Measurements from ENCODE around the gene KRT80.

KRT80 gene

DNA sequence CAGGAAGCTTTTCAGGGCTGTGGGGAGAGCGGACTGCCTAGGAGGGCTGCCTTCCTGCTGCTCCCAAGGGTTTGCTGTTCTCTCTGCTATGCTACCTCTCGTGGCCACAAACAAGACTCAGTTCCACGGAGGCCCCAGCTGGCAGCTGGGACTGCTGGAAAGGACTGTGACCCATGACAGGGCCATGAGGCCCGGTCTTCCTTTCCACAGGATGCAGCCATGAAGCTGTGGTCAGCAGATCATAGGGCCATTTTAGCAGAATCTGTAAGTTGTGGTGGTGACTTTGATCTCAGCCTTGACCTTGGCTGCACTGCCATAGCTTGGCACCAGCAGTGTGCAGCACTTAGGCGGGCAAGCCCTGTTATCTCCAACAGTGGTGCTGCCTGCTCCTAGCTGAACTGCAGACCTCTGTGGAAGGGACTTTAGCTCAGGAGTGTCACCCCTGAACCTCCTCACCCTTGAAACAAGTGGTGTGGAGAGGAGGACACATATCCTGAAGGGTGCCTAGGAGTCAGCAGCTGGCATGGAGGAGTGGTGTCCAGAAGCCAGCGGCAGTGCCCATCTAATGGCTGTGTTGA is 12.3 kb downstream of the KRT80 start:
- no peak for DNase-seq (ENCODE audit: low spot score)

DNA sequence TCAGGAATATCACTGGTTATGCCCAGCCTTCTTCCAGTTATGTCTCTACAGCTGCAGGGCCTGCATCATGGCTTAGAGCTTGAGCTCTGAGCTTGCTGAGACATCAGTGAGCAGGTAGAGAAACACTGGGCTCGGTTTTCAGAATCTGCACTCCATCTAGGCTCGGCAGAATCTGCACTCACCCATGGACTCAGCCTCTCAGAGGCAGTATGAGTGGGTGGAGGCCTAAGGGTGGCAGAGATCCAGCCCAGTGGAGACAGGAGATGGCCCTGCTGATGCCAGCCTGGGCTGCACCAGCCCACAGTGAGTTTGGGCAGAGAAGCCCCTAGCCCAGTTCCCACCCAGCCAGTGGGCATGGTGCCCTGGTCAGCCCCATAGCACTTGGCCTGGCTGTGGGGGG is 12.8 kb downstream of the KRT80 start:
- no peak for DNase-seq (ENCODE audit: low spot score)

DNA sequence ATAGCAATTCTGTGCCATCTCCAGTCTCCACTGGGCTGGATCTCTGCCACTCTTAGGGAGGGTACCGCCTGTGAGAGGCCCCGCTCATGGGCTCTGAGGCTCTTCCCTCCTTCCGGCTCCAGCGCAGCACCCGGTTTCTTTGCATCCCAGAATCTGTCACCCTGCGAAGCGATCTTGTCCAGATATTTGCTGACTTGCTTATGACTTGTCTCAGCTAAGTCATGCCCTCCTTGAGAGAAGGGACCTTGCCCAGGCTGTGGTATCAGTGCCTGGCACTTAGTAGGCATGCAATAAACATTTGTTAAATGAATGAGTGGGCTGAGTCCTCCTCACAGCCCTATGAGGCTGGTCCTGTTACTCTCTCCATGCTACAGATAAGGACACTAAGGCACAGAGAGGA is 13.4 kb downstream of the KRT80 start:
- DNase-seq (ENCODE audit: low spot score) = no peak

DNA sequence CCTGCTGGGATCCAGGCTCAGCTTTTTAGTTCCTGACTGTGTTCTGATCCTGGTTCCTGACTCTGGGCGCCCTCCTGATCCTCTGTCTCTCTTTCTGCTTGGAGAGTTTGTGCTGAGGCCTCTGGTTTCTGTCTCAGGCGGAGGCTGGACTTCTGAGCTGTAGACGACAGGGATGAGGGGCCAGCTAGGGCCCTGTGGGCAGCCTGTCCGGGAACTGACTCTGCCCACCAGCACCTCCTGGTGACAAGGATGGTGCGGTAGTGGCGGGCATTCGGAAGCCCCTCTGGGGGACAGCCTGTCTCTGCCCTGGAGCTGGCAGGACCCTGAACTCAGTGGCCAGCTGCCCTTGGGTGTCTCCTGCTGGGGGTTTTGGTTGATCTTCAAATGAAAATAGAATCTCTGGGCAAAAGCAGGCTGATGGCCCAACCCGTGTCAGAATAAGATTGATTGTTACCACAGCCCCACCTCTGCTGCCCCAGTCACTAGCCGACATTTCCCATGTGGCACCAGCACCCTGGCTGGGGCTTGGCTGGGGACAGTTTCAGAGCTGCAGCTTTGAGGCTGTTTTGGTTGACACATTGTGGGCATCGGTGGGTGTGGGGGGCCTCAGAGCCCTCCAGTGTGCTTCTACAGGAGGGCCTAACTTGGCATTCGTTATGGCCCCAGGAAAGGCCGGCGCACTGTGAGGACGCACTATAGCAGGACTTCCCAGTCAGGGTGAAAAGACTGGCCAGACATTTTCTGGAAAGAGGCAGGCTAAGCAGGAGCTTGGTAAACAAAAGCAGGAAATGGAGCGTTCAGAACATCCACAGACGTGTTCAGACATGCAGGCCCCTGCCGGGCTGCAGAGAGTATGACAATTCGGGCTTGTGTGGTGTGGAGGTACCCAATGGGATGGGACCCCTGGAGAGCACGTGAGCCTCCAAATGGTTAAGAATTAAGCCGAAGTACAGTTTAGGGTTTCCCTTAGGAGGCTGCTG is 16.2 kb downstream of the KRT80 start:
- no peak for DNase-seq (ENCODE audit: low spot score)

DNA sequence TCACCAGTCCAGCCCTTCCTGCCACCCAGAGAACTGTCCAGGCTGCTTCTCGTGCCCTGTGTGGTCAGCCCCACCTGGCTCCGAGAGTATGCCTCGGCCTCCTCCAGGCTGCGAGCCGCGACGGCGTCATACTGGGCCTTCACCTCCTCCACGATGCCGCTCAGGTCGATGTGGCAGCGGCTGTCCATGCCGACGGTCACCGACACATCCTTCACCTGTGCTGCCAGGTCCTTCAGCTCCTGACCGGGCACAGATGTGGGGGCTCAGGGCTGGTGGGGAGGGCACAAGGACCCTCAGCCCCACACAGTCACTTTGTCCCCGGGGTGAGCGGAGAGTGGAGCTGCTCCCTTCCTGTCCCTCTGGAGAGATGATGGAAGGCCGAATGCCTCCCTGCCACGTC is 18.3 kb downstream of the KRT80 start:
- DNase-seq (ENCODE audit: low spot score) = no peak

DNA sequence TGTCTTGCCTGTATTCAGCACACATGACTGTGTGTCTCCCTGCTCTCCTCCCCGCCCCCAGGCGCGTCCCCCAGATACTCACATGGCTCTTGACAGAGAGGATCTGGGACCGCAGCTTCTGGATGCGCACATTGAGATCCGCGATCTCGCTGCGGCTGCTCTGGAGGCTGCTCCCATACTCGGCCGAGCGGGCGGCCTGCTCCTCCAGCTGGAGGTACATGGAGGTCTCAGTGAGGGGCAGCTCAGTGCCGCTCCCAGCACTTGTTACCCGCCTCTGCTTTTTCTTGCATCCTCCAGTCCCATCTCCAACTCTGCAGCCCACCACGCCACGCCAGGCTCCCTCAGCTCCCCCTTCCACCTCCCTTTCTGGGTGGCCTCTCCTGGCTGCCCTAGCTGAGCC is 18.9 kb downstream of the KRT80 start:
- no peak for DNase-seq (ENCODE audit: low spot score)

DNA sequence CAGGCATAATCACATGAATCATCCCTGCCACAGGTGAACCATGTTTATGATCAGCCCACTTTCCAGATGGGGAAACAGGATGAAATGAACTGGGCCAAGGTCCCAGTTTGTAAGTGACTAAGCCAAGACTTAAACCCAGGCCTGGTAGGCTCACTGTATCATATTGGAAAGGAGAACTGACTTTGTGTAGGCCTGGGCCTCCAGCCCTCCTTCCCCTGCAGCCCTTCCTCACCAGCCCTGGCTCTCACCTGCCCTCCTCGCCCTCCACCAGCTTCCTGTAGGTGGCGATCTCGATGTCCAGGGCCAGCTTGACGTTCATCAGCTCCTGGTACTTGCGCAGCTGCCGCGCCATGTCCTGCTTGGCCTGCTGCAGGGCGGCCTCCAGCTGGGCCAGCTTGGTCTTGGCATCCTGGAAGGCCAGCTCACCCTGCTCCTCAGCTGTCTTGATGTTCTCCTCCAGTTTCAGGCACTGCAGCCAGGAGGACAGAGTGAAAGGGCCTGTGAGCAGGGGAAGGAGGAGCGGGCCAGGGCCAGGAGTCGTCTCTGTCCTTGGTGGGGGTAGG is 19.8 kb downstream of the KRT80 start:
- DNase-seq (ENCODE audit: low spot score) = no peak

DNA sequence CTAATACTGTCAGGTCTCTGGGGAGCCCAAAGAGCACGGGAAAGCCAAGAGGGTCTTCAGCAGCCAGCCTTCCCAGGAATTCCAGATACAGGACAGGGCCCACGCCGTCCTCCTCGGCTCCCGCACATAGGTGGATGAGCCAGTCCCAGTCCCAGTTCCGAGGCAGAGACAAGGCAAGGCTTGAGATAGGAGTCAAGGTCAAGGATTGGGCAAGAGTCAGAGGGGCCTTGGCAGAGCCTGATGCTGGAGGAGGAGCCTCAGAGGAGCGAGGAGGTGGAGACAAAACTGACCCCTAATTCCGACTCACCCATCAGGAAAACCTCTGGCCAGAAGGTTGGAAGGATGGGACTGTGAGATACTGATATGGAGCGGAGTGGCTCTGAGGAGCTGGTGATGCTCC is 21.0 kb downstream of the KRT80 start:
- DNase-seq (ENCODE audit: low spot score) = no peak

DNA sequence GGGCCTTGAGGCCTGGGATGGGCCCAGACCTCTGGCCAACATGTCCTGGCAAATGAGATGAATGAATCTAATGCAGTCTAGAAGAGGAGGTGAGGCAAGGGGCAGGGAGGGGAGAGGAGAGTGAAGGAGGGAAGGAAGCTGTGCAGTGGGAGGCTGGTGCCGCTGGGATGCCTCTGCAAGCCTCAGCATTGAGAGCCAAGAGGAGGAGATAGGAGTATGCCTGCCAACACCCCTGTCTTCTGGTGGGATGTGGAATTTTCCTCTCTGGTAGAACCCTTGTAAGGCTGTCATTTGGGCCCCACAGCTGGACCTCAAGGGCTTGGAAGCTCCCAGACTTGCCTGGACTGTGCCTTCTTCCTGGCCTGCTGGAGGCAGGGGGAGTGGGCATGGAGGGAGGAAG is 21.9 kb downstream of the KRT80 start:
- DNase-seq (ENCODE audit: low spot score) = no peak

DNA sequence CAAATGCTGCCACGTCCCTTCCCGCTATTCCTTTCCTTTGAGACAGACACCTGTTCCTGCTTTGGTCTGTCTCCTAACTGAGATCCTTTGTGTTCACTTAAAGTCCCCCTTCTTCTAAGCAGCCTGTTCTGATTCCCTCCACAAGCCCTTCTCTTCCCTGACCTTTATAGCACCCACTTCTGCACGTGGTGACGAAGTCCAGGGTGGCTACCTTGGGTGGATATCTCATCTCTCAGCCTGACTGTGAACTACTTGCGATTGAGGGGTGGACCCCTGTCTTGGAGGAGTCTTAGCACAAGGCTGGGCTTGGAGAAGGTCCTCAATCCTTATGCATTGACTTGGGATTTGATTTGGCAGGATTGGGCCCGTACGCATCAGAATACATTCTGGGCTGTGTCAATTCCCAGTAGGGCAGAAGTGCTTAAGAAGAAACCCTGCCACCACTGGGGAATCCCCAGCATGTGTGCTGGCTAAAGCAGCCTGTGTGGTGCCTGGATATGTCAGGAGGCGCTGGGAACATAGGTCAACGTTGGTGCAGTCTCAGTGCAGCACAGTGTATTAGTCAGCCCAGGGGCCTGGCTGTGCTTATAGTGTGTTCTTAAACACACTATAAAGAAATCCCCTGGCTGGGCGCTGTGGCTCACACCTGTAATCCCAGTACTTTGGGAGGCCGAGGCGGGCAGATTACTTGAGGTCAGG is 23.6 kb downstream of the KRT80 start:
- DNase-seq (ENCODE audit: low spot score) = no peak

DNA sequence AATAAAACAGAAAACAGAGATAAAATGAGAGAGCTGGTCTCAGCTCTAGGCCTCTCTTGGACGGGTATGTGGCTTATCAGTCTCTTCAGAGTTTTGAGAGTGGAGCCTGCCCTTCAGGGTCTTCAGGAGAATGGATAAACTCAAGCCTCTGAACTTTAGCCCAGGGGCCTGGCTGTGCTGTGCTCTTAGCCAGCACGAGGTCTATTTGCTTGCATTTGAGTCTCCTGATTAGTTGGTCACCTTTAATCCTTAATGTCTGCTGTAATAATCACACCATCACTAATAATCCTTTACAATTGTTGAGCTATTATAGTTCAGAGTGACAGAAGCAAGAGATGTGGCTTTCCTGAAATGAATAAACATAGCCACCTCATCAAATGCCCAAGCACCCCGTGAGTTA is 24.3 kb downstream of the KRT80 start:
- no peak for DNase-seq (ENCODE audit: low spot score)

DNA sequence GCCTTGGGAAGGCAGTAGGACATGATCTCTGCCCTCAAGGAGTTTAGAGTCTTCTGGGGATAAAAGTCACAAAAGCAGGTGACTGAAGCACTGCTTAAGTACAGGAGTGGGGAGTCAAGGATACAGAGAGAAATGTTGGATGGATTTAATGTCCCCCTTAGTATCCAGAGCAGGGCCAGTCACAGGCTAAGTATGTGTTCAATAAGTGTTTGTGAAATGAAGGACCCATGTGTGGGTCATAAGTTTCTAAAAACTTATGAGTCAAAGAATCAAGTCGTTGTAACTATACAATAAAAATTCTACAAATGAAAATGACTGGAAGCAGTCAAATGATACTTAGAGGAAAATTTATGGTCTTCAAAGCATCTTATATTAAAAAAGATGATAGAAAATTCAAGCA is 25.1 kb downstream of the KRT80 start:
- DNase-seq (ENCODE audit: low spot score) = no peak

DNA sequence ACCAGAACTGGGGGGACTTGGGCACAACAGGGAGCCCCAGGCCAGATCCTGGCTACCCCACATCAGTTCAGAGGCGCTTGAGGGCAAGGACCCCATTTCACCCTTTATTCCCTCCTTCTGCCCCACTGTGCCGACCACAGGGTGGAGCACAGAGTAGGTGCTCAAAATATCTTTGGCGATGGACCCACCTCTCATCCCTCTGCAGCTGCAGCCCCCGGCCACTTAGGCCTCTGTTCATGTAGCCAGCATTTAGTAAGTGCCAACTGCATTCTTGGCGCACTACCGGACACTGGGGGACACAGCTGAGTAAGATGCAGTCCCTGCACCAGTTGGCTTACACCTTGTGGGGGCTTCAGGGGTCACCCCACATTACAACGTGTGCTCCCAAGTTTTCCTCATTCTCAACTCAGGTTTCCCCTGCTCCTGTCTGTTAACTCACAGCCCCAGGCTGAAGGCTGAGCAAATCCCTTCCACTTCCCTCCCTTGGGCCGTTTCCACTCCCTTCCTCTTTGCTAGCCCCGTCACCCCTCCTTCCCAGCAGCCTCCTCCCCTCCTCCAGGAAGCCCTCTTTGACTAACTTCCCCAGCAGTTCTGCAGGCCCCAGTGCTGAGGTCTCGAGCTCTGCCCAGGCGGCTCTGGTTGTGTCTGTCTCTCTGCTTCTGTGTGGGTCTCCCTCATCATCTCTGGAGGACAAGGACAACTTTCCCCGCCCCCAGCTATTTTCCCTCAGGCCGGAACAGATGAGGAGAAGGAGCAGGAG is 26.5 kb downstream of the KRT80 start:
- DNase-seq (ENCODE audit: low spot score) = no peak

DNA sequence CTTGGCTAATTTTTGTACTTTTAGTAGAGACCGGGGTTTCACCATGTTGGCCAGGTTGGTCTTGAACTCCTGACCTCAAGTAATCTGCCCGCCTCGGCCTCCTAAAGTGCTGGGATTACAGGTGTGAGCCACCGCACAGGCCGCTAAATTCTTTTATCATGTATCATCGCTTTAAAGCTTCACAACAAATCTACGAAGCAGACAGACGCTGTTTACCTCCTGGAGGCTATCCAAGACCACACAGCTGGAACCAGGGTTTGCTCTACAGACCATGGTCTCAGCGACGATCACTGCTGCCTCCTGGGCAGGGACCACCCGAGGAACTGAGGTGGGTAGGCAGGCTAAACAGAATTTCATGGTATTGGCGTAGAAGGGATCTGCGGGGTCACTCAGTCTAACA is 27.2 kb downstream of the KRT80 start:
- no peak for DNase-seq (ENCODE audit: low spot score)

DNA sequence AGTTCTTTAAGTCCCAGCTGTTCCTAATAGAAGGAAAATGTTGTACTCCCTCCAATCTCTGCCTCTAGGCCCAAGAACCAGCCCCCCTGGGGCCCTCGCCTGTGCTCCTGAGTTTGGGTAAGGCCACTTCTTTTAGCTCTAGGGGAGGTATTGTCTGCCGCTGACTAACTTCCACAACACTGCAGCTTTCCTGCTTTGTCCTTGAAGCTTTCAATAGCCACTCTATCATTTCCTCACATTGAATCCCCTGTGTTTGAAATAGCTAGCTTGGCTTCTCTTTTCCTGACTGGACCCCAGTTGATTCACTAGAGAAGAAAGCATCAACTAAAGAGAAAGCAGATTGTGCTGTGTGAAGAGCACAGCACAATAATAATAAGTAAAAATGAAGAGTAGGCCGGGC is 28.8 kb downstream of the KRT80 start:
- DNase-seq (ENCODE audit: low spot score) = no peak

DNA sequence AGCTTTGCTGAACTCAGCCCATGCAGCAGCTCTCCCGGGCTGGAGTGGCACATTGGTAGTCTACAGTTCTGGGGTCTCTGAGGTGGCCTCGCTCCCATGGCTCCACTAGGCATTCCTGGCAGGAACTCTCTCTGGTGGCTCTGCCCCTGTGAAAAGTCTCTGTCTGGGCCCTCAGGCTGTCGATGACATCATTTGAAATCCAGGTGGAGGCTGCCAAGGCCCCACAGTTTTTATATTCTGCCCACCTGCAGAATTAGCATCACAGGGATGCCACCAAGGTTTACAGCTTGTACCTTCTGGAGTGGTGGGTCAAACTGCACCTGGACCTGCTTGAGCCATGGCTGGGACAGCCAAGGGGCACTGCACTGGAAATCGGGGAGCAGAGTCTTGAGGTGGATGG is 31.6 kb downstream of the KRT80 start:
- no peak for DNase-seq (ENCODE audit: low spot score)

DNA sequence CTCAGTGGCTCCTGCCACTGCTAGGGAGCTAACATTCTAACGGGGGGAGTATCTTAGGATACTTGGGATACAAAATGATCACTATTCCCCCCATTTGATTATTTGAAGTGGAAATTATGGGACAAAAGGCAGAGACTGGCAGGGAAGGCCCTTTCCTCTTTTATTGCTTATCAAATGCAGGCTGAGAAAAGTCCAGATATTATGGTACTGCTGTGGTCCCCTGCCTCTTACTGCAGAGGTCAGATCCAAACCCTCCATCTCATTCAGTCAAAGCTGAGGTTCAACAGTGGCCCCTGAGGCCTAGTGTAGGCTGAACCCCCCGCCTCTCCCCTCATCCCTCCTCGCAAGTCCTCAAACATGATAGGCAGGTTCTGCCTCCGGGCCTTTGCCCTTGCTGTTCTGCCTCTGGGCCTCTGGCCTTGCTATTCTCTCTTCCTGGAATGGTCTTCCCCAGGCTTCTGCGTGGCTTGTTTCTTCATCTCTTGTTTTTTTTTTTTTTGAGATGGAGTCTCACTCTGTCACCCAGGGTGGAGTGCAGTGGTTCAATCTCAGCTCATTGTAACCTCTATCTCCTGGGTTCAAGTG is 34.2 kb downstream of the KRT80 start:
- no peak for DNase-seq (ENCODE audit: low spot score)

DNA sequence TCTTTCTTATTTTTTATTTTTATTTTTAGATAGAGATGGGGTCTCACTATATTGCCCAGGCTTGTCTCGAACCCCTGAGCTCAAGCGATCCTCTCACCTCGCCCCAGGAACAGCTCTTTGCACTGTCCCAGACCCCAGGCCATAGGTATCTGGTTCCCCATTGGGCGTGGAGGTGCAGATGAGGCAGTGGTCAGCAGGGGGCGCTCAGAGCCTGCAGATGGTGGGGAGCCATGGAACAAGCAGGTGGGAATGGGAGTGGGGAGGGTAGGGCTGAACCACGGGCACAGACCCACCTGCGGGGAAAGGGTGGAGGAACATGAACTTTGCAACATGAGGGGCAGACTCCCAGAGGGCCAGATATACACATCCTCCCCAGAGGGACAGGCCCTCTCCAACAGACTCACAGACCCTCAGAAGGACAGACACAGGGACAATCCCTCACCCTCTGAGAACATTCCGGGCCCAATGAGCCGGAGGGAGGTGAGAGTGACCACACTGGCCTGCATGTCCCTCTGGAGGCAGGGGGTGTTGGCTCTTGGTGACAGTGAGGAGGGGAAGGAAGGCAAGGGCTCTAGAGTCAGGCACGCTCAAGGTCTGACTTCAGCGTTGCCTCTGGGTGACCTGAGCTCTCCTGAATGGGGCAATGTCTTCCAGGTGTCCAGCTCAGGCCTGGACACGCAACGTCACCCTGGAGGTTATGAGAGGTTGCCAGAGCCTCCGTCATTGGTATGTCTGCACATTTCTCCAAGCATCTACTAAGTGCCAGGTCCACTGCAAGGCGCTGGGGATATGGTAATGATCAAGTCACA is 34.9 kb downstream of the KRT80 start:
- DNase-seq (ENCODE audit: low spot score) = peak; percentile 42

DNA sequence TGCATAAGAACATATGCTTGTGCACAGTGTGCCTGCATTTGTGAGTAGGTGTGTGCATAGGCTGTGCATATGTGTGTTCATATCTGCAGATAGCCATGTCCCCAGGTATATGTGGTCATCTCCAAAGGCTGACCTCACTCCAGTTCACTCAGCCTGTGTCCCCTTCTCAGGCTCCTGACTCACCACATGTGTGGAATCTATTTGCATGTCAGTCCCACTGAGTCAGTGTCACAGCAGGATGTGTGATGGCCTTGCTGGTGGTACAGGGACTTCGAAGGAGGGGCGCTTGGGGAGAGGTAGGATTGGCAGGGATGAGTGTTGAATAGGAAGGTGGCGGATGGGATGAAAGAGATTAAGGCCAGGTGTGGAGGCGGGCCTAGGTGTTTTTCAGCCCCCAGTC is 35.5 kb downstream of the KRT80 start:
- no peak for DNase-seq (ENCODE audit: low spot score)

DNA sequence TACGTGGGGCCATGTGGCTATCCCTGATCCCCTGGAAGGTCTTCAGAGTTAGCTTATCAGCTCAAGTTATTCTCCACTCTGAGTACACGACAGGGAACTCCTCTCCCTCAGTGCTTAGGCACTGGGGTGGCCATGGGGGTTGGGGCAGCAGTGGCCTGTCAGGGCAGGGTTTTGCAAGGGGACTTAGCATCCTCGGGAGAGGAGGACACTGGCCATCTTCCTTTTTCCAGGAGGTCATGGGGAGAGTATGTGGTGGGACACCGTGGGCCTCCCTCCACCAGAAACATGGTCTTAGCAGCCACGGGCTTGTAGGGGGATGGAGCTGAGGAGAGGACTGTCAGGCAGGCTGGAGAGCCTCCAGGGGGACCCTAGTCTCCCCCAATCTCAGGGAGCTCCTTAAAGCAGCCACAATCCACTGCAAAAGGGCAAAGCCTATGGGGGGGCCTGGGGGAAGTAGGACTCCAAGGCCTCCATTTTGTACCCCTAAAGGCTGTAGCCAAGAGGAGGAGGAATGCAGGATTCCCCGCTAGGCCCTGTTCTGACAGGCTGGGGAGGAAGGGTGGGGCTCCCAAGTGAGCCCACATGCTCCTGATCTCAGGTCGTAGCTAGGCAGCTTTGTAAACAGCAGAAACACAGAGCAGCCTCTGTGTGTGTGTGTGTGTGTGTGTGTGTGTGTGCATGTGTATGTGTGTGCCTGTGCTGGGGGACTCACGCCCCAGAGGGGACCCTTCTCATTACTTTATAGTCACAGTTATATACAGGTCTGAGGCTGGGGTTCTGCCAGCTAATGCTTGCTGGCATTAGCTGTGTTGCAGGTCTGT is 36.6 kb downstream of the KRT80 start:
- no peak for DNase-seq (ENCODE audit: low spot score)
